ENCODE measurements around the gene MYADML2.
"Not testable (repeated sequence)": the region's sequence is repeated elsewhere in the genome, so short reads cannot be mapped to it uniquely, and the experiment has no call there.

Gene MYADML2

DNA sequence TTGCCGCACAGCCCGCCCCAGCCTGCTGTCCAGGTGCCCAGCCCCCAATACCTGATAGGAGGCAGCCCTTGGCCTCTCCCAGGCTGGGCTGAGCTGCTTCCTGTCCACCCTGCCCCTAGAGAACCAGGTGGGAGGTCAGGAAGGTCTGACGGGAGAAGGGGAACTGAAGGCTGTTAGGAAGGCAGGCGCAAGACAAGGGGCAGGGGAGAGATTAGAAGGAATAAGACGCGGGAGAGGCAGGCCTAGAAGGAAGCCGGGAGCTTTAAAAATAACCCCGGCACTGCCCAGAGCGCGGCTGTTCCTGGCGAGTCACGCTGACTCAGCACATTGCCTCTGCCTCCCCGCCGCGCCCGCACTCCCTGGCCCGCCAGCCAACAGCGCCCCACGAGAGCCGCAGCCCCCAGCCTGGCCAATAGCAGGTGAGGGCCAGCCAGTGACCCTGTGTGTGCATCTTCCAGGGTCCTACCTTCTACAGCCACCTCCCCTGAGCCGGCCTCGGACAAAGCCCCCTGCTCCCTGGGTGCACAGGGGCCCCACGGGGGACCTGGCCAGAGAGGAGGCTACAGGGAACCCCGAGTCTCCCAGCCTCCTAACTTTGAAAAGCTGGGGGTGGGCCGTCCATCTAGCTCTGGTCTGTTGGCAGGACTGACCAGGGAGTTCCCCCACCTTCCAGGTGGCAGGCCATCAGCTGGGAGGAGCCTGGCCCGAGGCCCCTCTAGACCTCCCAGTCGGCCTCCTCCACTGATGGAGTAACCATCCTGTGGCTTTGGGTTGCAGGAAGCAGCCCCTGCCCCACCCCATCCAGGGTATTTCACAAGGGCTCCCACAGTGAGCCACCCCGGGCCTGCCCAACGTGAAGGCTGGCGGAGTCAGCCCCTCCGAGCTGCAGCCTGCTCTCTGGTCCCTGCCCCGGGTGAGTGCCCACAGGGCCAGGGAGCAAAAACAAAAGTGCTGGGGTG, 23.5 kb downstream of the MYADML2 start:
- TF ChIP-seq, protein P1, sequence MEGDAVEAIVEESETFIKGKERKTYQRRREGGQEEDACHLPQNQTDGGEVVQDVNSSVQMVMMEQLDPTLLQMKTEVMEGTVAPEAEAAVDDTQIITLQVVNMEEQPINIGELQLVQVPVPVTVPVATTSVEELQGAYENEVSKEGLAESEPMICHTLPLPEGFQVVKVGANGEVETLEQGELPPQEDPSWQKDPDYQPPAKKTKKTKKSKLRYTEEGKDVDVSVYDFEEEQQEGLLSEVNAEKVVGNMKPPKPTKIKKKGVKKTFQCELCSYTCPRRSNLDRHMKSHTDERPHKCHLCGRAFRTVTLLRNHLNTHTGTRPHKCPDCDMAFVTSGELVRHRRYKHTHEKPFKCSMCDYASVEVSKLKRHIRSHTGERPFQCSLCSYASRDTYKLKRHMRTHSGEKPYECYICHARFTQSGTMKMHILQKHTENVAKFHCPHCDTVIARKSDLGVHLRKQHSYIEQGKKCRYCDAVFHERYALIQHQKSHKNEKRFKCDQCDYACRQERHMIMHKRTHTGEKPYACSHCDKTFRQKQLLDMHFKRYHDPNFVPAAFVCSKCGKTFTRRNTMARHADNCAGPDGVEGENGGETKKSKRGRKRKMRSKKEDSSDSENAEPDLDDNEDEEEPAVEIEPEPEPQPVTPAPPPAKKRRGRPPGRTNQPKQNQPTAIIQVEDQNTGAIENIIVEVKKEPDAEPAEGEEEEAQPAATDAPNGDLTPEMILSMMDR (IDR thresholded peaks at IDR 0.05; ENCODE audit: insufficient read depth, missing control alignments), result no peak
- FAIRE-seq (no peak), DNase-seq (ENCODE audit: insufficient read length, low spot score) (peak; percentile 71)

DNA sequence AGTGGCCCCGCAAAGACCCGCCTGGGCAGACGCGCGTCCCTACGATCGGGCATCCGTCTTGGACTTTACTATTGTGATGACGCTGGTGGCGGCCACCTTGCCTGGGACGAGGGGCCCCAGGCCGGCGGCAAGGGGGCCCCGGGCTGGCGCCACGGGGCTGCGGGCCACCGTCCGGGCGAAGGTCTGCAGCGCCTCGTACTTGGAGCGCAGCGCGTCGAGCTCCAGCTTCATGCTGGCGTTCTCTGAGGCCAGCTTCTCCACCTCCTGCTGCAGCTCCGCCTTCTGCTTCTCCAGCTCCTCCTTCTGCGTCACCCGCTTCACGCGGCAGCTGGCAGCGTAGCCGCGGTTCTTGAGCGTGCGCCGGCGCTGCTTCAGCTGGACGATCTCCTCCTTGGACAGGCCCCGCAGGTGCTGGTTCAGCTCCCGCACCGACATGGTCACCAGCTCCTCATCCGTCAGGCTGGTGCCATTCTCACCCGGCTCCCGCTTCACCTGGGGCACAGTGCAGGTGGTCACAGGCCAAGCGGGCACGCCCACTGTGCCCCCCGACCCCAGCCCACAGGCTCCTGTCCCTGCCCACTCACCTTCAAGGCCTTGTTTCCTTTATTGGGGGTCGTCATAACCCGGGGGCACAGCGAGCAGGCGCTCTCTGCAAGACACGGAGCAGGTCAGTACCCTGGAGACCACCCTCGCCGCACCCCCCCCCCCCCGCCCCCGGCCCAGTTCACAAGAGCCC, 24.3 kb downstream of the MYADML2 start:
- DNase-seq (ENCODE audit: insufficient read length, low spot score) (no peak), FAIRE-seq (no peak)
- TF ChIP-seq, protein P1 (IDR thresholded peaks at IDR 0.05; ENCODE audit: insufficient read depth, missing control alignments), result no peak

DNA sequence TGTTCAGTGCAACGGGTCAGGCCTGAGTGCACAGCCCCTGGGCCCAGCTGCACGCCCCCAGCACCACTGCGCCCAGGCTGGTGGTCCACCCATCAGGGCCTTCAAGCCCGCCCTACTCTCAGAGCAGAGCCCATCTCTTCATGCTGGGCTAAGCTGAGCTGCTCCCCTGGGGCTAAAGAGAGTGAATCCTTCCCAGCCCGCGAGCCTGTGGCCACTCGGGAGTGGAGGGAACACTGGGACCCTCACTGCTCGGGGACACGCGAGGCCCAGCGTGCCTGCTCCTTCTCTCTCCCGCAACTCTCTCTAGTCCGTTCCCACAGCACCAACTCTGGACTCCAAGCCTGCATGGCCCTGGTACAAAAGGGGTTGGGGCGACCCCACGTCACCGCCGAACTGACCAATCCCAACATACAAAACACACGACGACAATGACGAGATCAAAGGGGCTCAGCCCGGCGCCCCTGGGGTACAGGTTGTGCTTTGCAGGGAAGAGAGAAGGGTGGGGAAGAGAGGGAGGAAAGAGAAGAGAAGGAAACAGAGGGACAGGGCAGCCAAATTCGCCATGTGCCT, 25.0 kb downstream of the MYADML2 start:
- TF ChIP-seq, protein P1 (IDR thresholded peaks at IDR 0.05; ENCODE audit: insufficient read depth, missing control alignments), result no peak
- FAIRE-seq (no peak), DNase-seq (ENCODE audit: insufficient read length, low spot score) (no peak)

DNA sequence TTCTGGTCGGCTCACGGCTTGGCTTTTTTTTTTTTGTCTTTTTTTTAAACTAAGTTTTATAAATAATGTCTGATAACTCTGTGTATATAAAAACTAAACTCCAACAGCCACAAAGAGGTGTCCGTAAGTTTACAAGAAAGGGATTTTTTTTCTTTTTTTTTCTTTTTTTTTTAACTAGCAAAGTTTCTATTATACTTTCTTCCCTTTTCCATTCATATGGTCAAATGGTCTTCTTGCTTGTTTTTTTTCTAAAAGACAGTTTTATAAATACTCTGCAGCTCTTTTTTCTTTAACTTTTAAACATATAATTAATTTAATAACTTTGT, 25.5 kb downstream of the MYADML2 start:
- FAIRE-seq (no peak), DNase-seq (ENCODE audit: insufficient read length, low spot score) (no peak)
- TF ChIP-seq, protein P1 (IDR thresholded peaks at IDR 0.05; ENCODE audit: insufficient read depth, missing control alignments), result no peak

DNA sequence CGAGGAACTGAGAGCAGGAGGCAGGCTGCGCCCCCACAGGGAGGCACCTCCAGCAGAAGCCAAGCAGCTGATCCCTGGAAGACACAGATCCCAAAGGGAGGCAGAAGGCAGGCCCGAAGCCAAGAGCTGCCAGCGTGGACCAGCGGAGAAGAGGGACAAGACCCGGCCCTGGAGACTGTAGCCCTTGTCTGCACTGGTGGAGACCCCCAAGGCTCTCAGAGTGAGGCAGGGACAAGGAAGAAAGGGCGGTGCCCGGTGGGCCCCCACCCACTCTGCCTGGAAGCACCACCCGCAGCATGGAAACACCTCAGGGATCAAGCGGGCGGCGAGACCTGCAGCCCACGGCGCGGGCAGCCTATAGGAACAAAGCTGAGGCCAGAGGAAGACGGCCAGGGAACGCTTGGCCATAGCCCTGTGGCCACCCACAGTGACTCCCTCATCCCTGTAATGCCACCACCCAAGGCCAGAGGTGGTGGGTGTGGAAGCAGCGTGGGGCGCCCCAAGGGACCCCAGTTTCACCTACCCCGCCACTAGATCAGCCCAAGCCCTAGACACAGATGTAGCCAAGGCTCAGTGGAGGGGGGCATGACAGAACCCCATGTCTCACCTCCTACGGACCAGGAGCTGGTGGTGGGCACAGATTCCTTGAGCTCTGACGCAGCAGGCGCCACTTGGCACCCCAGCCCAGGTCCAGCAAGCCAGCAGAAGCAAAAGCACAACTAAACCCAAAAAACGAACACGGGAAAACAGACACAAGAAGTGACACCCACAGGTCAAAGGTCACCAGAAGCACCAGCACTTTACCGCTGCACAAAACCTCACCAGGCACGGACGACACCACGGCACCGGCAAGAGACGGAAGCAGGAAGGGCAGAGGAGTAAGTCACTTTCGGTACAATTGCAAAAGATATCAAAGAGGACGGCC, 26.2 kb downstream of the MYADML2 start:
- DNase-seq (ENCODE audit: insufficient read length, low spot score), result no peak
- TF ChIP-seq, protein P1 (IDR thresholded peaks at IDR 0.05; ENCODE audit: insufficient read depth, missing control alignments), result no peak
- FAIRE-seq, result no peak

DNA sequence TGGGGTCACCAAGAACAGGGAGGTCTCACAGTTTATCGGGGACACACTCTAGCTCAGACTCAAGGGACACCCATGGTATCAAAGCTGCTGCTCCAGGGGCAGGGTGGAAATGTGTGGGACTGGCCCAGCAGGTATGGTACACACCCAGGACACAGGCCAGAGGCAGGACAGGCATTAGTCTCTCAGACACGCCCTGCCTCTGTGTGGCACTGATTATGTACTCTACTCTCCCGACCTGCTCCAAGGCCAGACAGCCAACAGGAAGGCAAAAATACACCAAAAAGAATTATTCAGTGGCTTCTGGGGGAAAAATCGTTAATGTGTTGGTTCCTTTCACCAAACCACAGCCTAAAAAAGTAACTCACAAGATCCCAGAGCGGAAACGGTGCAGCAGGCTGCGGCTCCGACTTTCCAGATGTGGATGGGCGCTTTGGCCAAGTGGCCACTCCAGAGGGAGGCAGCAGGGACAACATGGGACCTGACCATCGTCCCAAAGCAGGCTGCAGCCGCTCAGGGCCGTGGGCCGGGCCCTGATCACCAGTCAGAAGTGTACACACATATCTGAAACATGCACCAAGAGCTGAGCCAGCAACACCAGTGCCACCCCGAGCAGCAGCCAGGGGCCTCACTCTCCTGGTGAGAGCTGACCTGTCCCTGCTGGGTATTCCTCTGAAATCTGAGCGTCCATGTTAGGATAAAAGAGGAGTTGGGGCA, 28.0 kb downstream of the MYADML2 start:
- DNase-seq (ENCODE audit: insufficient read length, low spot score), result no peak
- TF ChIP-seq, protein P1 (IDR thresholded peaks at IDR 0.05; ENCODE audit: insufficient read depth, missing control alignments), result no peak
- no peak for FAIRE-seq

DNA sequence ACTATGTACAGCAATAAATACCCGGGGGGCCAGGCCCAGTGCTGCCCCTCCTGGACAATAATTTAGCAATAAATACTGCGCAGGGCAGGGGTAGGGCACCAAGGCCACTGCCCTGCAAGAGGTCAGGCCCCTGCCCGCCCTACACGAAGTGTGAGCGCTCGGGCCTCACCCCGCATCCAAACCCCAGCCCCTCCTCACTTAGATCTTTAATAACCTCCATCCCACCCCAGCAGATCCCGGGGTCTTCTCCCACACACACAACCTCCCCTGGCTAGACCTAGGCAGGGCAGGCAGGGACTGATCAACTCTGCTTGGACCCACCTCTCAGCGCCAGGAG, 28.7 kb downstream of the MYADML2 start:
- FAIRE-seq; DNase-seq (ENCODE audit: insufficient read length, low spot score): not testable (repeated sequence)

All from D721Med (cell line).